ENCODE results near the gene SFRP4. TPM values are rescaled to one million over a fixed set of nuclear protein-coding genes. Genes with fewer than 3 reads are reported as not detected.

SFRP4 gene
- total RNA-seq, 1 experiment from 2014 or later, result 0.03 TPM

- no peak for DNase-seq (ENCODE audit: low read depth)
These were observed 9.0 kb upstream of the SFRP4 start for GRCh38 chr7:37925620-37926019.

- DNase-seq (ENCODE audit: low read depth), result no peak
These were observed 7.9 kb upstream of the SFRP4 start for GRCh38 chr7:37924491-37925041.

- DNase-seq (ENCODE audit: low read depth), result no peak
These were observed 7.4 kb upstream of the SFRP4 start for GRCh38 chr7:37923996-37924395.

- no peak for DNase-seq (ENCODE audit: low read depth)
These were observed 5.3 kb upstream of the SFRP4 start for GRCh38 chr7:37921876-37922275.

GRCh38 chr7:37920849-37921805 lies 4.5 kb upstream of the SFRP4 start:
- DNase-seq (ENCODE audit: low read depth), result peak; percentile 65

GRCh38 chr7:37920305-37920848 lies 3.8 kb upstream of the SFRP4 start, which contains the start of gene EPDR1:
TSS of gene EPDR1 (plus strand) at chr7:37920640. CDS start at chr7:37920940, 300 bp downstream.
- peak; percentile 75 for DNase-seq (ENCODE audit: low read depth)

GRCh38 chr7:37918526-37918925 lies 1.9 kb upstream of the SFRP4 start:
- DNase-seq (ENCODE audit: low read depth), result no peak

- DNase-seq (ENCODE audit: low read depth), result no peak
These were observed 472 bp downstream of the SFRP4 start for GRCh38 chr7:37916017-37916672.

- DNase-seq (ENCODE audit: low read depth), result no peak
These were observed 1.2 kb downstream of the SFRP4 start for GRCh38 chr7:37915438-37915837.

- no peak for DNase-seq (ENCODE audit: low read depth)
These were observed 3.9 kb downstream of the SFRP4 start for GRCh38 chr7:37912756-37913155.

- DNase-seq (ENCODE audit: low read depth), result no peak
These were observed 8.3 kb downstream of the SFRP4 start for GRCh38 chr7:37908221-37908788.

- DNase-seq (ENCODE audit: low read depth), result peak; percentile 21
These were observed 14.6 kb downstream of the SFRP4 start for GRCh38 chr7:37901890-37902524.

- DNase-seq (ENCODE audit: low read depth), result peak; percentile 53
These were observed 15.3 kb downstream of the SFRP4 start for GRCh38 chr7:37901236-37901827.

- no peak for DNase-seq (ENCODE audit: low read depth)
These were observed 16.8 kb downstream of the SFRP4 start for GRCh38 chr7:37899712-37900247.

- no peak for DNase-seq (ENCODE audit: low read depth)
These were observed 21.9 kb downstream of the SFRP4 start for GRCh38 chr7:37894671-37895070.

- DNase-seq (ENCODE audit: low read depth), result no peak
These were observed 23.3 kb downstream of the SFRP4 start for GRCh38 chr7:37893359-37893758.

- no peak for DNase-seq (ENCODE audit: low read depth)
These were observed 34.5 kb downstream of the SFRP4 start for GRCh38 chr7:37882086-37882485.

All from HT1080 (cell line).